ENCODE data around the gene SBF2. TPM values are rescaled to one million over a fixed set of nuclear protein-coding genes. Genes with fewer than 3 reads are reported as not detected.

The SBF2 gene
- total RNA-seq, 4 donors from 2014 or later: 44.6 to 59.4 (median 53.4) TPM

DNA sequence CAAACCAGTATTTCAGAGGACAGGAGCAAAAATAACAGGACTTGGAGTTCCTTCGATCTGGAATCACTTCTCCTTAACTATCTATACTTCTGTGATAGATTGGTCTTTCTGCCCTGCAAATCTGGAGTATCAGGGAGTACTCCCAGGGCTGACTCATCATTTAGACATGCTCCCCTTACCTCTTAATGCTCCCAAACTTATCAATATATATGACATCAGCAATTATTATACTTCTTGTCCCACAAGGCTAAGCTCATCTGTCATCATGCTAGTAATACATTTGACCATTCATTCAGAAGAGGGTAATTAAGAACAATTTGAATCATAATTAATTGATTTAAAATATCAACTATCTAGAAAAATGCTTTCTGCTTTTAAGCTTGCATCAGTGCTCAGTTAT lies 466.3 kb downstream of the SBF2 start:
- Histone ChIP-seq H3K36me3 (peaks cover 3 to 23% (median 13%) of the 10 kb centered on the region in 4 donors), H3K4me3 (no peak overlapping the region), H3K27me3 (no peaks in the 10 kb centered on the region), H3K27ac (replicated peaks in 1 of 4) (no peak overlapping the region), H3K9me3 (no peaks in the 10 kb centered on the region), H3K4me1 (no peaks in the 10 kb centered on the region)
- WGBS: 82% methylated on average over 1 of the region's 1 CpG
- intact Hi-C loops (cut with DNase I): no loop called here
- TF ChIP-seq EP300 (IDR thresholded peaks at IDR 0.05): no peak
- TF ChIP-seq POLR2A (IDR thresholded peaks at IDR 0.05; ENCODE audit: low read depth): no peak
- TF ChIP-seq, protein P1, sequence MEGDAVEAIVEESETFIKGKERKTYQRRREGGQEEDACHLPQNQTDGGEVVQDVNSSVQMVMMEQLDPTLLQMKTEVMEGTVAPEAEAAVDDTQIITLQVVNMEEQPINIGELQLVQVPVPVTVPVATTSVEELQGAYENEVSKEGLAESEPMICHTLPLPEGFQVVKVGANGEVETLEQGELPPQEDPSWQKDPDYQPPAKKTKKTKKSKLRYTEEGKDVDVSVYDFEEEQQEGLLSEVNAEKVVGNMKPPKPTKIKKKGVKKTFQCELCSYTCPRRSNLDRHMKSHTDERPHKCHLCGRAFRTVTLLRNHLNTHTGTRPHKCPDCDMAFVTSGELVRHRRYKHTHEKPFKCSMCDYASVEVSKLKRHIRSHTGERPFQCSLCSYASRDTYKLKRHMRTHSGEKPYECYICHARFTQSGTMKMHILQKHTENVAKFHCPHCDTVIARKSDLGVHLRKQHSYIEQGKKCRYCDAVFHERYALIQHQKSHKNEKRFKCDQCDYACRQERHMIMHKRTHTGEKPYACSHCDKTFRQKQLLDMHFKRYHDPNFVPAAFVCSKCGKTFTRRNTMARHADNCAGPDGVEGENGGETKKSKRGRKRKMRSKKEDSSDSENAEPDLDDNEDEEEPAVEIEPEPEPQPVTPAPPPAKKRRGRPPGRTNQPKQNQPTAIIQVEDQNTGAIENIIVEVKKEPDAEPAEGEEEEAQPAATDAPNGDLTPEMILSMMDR (IDR thresholded peaks at IDR 0.05): no peak
- TF ChIP-seq POLR2AphosphoS5 (IDR thresholded peaks at IDR 0.05): no peak
- DNase-seq (ENCODE audit: extremely low spot score): no peak

DNA sequence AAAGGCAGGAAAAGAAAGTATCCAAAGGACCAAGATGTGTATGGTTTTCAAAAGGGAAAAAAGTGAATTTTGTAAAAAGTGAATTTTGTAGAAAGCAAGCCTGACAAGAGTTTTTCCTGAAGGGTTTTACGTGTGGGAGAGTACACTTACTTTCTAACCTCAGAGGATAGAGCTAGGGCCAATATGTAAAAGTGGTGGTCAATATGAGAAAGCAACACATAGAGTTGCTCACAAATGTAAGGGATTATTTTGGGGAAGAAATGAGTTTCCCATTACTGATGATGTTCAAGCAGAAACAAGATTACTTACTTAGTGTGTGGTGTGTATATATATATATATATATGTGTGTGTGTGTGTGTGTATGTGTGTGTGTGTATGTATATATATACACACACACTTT lies 467.6 kb downstream of the SBF2 start:
- intact Hi-C loops (cut with DNase I): no loop called here
- TF ChIP-seq POLR2AphosphoS5 (IDR thresholded peaks at IDR 0.05) (no peak), EP300 (IDR thresholded peaks at IDR 0.05) (no peak), POLR2A (IDR thresholded peaks at IDR 0.05; ENCODE audit: low read depth) (no peak)
- TF ChIP-seq, protein P1 (IDR thresholded peaks at IDR 0.05): no peak
- Histone ChIP-seq H3K27ac (replicated peaks in 1 of 4) (no peak overlapping the region), H3K4me3 (no peak overlapping the region), H3K9me3 (no peaks in the 10 kb centered on the region), H3K36me3 (peaks cover 0 to 12% (median 6%) of the 10 kb centered on the region in 4 donors), H3K4me1 (no peaks in the 10 kb centered on the region), H3K27me3 (no peaks in the 10 kb centered on the region)
- no peak for DNase-seq (ENCODE audit: extremely low spot score)
- WGBS: 88% methylated on average over 1 of the region's 1 CpG

DNA sequence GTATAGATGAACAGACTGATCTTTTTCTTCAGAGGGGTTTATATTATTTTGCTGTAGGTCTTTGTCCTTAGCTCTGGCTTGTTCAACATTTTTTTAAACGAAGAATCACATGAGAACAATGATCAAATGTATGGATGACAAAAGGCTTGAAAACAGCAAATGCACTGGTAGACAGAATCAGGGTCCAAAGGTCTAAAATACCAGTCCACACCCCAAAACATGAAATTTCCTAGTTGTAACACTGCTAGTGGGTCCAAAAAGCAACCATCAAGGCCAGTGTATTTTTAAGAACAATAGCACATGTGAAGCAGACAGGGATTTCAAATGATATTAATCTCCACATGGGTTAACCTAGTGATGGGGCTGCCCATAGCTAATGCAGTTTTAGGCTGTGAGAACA lies 468.1 kb downstream of the SBF2 start:
- 91% methylated on average over 1 of the region's 1 CpG for WGBS
- no peak overlapping the region for H3K4me3 ChIP-seq
- H3K9me3 ChIP-seq: no peaks in the 10 kb centered on the region
- intact Hi-C loops (cut with DNase I): no loop called here
- no peaks in the 10 kb centered on the region for H3K4me1 ChIP-seq
- no peak for TF ChIP-seq POLR2A (IDR thresholded peaks at IDR 0.05; ENCODE audit: low read depth)
- no peak for TF ChIP-seq POLR2AphosphoS5 (IDR thresholded peaks at IDR 0.05)
- no peak for TF ChIP-seq EP300 (IDR thresholded peaks at IDR 0.05)
- TF ChIP-seq, protein P1 (IDR thresholded peaks at IDR 0.05): no peak
- peaks cover 0 to 7% (median 1%) of the 10 kb centered on the region in 4 donors for H3K36me3 ChIP-seq
- DNase-seq (ENCODE audit: extremely low spot score): no peak
- no peak overlapping the region for H3K27ac ChIP-seq (replicated peaks in 1 of 4)
- no peaks in the 10 kb centered on the region for H3K27me3 ChIP-seq

DNA sequence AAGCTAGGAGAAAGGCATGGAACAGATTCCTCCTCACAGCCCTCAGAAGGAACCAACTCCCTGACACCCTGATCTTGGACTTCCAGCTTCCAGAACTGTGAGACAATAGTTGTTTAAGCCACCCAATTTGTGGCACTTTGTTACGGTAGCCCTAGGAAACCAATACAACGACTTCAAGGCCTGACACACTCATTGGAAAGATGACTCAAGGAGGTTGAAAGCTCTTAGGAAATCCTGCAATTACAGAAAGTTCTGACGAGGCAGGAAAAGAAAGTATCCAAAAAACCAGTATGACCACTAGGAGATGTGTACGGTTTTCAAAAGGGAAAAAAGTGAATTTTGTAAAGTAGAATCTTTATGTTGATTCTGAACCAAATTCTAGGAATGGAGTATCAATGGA lies 468.7 kb downstream of the SBF2 start:
- no peak overlapping the region for H3K27ac ChIP-seq (replicated peaks in 1 of 4)
- H3K36me3 ChIP-seq: peaks cover 0 to 7% (median 0%) of the 10 kb centered on the region in 4 donors
- peaks cover 0 to 4% (median 3%) of the 10 kb centered on the region in 4 donors for H3K4me1 ChIP-seq
- 89% methylated on average over 4 of the region's 4 CpGs for WGBS
- no peak for DNase-seq (ENCODE audit: extremely low spot score)
- no peak overlapping the region for H3K4me3 ChIP-seq
- no peaks in the 10 kb centered on the region for H3K27me3 ChIP-seq
- no peaks in the 10 kb centered on the region for H3K9me3 ChIP-seq
- intact Hi-C loops (cut with DNase I): no loop called here
- TF ChIP-seq POLR2AphosphoS5 (IDR thresholded peaks at IDR 0.05): no peak
- TF ChIP-seq, protein P1 (IDR thresholded peaks at IDR 0.05): no peak

DNA sequence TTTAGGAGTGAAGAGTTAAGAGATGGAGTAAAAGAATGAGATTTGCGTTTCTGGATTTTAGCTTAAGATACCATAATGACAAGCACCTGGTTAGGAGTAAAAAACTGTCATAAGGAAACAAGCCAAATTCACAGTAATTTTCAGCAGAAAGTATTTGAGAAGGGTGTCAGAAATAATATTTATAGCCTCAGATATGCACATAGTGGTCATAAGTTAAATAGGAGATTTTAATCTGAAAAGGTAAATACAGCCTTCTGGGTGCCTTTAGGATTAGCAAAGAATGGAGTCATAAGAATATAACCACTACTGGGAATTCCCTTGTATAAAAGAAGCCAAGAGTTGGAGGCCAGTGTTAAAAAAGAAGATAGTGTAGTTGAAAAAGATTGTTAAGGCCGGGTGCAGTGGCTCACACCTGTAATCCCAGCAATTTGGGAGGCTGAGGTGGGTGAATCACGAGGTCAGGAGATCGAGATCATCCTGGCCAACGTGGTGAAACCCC lies 470.1 kb downstream of the SBF2 start:
- Histone ChIP-seq H3K9me3 (no peaks in the 10 kb centered on the region), H3K36me3 (peaks cover 0 to 10% (median 0%) of the 10 kb centered on the region in 4 donors), H3K27ac (replicated peaks in 1 of 4) (no peak overlapping the region), H3K27me3 (no peaks in the 10 kb centered on the region), H3K4me1 (peaks cover 4 to 7% (median 6%) of the 10 kb centered on the region in 4 donors), H3K4me3 (no peak overlapping the region)
- no peak for DNase-seq (ENCODE audit: extremely low spot score)
- 90% methylated on average over 5 of the region's 5 CpGs for WGBS
- TF ChIP-seq, protein P1 (IDR thresholded peaks at IDR 0.05): no peak
- TF ChIP-seq POLR2A (IDR thresholded peaks at IDR 0.05; ENCODE audit: low read depth) (no peak), EP300 (IDR thresholded peaks at IDR 0.05) (no peak)
- intact Hi-C loops (cut with DNase I): no loop called here
